ENCODE data around the gene DNAH8. TPM values are rescaled to one million over a fixed set of nuclear protein-coding genes. Genes with fewer than 3 reads are reported as not detected.

Gene DNAH8
- total RNA-seq, 3 donors from 2014 or later (not counting 1 experiment from before 2014, with no cell fraction given): 0.10 TPM; not detected in 2

DNA sequence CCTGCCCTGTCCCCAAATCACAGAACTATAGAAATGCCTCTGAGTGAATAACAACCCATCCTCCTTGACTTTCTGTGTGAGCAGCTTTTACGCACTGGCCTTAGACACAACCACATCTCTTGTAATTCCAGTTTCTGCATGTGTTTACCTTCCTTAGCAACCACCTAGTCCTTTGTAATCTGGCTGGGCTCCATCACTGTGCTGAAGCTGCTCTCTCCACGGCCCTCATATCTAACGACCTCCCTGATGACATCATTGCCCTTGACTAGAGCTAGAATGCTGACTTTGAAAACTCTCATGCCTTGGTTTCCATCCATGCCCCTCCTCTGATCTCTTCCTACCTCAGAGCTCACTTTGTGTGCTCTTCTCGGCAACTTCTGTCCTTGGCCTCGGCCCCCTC, 303.0 kb downstream of the DNAH8 start:
- H3K4me3 ChIP-seq (ENCODE audit: low read length): no peak overlapping the region
- no peak for TF ChIP-seq CTCF (IDR thresholded peaks at IDR 0.05)
- no peak overlapping the region for H3K27ac ChIP-seq (ENCODE audit: low read length)
- no peaks in the 10 kb centered on the region for H3K36me3 ChIP-seq (ENCODE audit: control insufficient read depth, insufficient read depth, low read length)
- ATAC-seq (no peak), DNase-seq (no peak)
- H3K27me3 ChIP-seq (ENCODE audit: control insufficient read depth, insufficient read depth, low read length): no peaks in the 10 kb centered on the region
- H3K9me3 ChIP-seq (ENCODE audit: control insufficient read depth, insufficient read depth, low read length): no peaks in the 10 kb centered on the region
- Mint-ChIP-seq H3K27ac (no peak overlapping the region), H3K9me3 (no peaks in the 10 kb centered on the region), H3K27me3 (ENCODE audit: low read depth in 2 of 2) (peaks cover 13 to 19% of the 10 kb centered on the region in 2 donors), H3K36me3 (no peaks in the 10 kb centered on the region), H3K4me1 (no peaks in the 10 kb centered on the region), H3K4me3 (no peak overlapping the region)
- 77% methylated on average over 5 of the region's 5 CpGs for WGBS (ENCODE audit: insufficient coverage)
- intact Hi-C loops (cut with micrococcal nuclease): no loop called here
- H3K4me1 ChIP-seq (ENCODE audit: control insufficient read depth, insufficient read depth, low read length): no peaks in the 10 kb centered on the region

DNA sequence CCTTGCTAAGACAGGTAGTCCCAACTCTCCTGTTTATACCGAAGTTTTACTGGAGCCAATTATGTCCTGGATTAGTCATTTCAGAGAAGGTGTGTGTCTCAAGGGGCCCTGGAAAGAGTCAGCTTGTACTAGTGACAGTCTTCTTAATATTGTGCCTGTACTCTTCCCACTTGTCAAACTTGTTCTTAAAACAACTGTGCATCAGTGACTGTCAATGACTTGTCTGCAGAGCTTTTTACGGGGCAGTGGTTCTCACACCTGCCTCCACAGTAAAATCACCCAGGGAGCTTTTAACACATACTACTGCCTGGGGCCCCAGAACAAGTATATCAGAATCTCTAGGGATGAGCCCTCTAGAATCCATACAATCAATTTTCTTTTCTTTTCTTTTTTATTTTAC, 305.0 kb downstream of the DNAH8 start:
- intact Hi-C loops (cut with micrococcal nuclease): no loop called here
- no peak overlapping the region for H3K27ac ChIP-seq (ENCODE audit: low read length)
- Mint-ChIP-seq H3K9me3 (no peaks in the 10 kb centered on the region), H3K36me3 (no peaks in the 10 kb centered on the region), H3K27me3 (ENCODE audit: low read depth in 2 of 2) (peaks cover 2% of the 10 kb centered on the region in 2 donors), H3K4me1 (no peaks in the 10 kb centered on the region), H3K27ac (no peak overlapping the region), H3K4me3 (no peak overlapping the region)
- no peak for TF ChIP-seq CTCF (IDR thresholded peaks at IDR 0.05)
- no peak overlapping the region for H3K4me3 ChIP-seq (ENCODE audit: low read length)
- 81% methylated on average over 2 of the region's 2 CpGs for WGBS (ENCODE audit: insufficient coverage)
- H3K27me3 ChIP-seq (ENCODE audit: control insufficient read depth, insufficient read depth, low read length): no peaks in the 10 kb centered on the region
- DNase-seq (no peak), ATAC-seq (no peak)
- H3K36me3 ChIP-seq (ENCODE audit: control insufficient read depth, insufficient read depth, low read length): no peaks in the 10 kb centered on the region
- no peaks in the 10 kb centered on the region for H3K9me3 ChIP-seq (ENCODE audit: control insufficient read depth, insufficient read depth, low read length)
- no peaks in the 10 kb centered on the region for H3K4me1 ChIP-seq (ENCODE audit: control insufficient read depth, insufficient read depth, low read length)

DNA sequence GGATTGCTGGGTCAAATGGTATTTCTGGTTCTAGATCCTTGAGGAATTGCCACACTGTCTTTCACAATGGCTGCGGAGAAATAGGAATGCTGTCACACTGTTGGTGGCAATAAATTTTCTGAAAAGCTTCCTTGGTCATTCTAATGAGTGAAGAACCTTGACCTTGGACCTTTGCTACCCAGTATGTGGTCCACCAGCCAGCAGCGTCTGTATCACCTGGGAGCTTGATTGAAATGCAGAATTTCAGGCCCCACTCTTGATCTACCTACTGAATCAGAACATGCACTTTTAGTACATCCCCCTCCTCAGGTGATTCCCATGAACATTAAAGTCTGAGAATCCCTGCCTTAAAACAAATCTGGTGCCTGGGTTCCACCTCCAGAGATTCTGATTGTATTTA, 305.9 kb downstream of the DNAH8 start:
- DNase-seq: no peak
- Histone ChIP-seq H3K27ac (ENCODE audit: low read length) (no peak overlapping the region), H3K4me3 (ENCODE audit: low read length) (no peak overlapping the region), H3K36me3 (ENCODE audit: control insufficient read depth, insufficient read depth, low read length) (no peaks in the 10 kb centered on the region), H3K27me3 (ENCODE audit: control insufficient read depth, insufficient read depth, low read length) (no peaks in the 10 kb centered on the region), H3K4me1 (ENCODE audit: control insufficient read depth, insufficient read depth, low read length) (no peaks in the 10 kb centered on the region), H3K9me3 (ENCODE audit: control insufficient read depth, insufficient read depth, low read length) (no peaks in the 10 kb centered on the region)
- H3K27ac Mint-ChIP-seq: no peak overlapping the region
- 88% methylated on average over 2 of the region's 2 CpGs for WGBS (ENCODE audit: insufficient coverage)
- H3K4me3 Mint-ChIP-seq: no peak overlapping the region
- no peaks in the 10 kb centered on the region for H3K36me3 Mint-ChIP-seq
- H3K4me1 Mint-ChIP-seq: no peaks in the 10 kb centered on the region
- intact Hi-C loops (cut with micrococcal nuclease): no loop called here
- peaks cover 6 to 11% of the 10 kb centered on the region in 2 donors for H3K27me3 Mint-ChIP-seq (ENCODE audit: low read depth in 2 of 2)
- H3K9me3 Mint-ChIP-seq: no peaks in the 10 kb centered on the region
- ATAC-seq: no peak
- no peak for TF ChIP-seq CTCF (IDR thresholded peaks at IDR 0.05)

DNA sequence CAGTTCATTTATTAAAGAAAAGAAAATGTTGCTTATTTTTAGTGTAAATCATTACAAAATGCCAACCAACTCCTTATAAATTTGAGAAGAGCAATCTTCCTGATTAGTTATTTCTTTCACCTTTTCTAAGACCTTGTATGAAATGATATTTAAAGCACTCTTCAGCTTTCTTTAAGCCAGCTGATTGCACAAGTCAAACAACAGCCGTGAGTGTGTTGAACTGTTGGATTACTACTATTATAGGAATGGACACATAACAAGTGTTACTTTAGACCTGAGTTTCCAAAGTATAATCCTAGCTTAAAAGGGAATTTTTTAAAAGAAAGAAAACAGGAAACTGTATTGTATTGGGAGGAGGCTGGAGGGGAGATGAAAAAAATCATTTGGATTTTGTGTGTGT, 306.7 kb downstream of the DNAH8 start:
- H3K27ac Mint-ChIP-seq: no peak overlapping the region
- H3K4me1 ChIP-seq (ENCODE audit: control insufficient read depth, insufficient read depth, low read length): no peaks in the 10 kb centered on the region
- intact Hi-C loops (cut with micrococcal nuclease): no loop called here
- no peaks in the 10 kb centered on the region for H3K9me3 ChIP-seq (ENCODE audit: control insufficient read depth, insufficient read depth, low read length)
- H3K27ac ChIP-seq (ENCODE audit: low read length): no peak overlapping the region
- TF ChIP-seq CTCF (IDR thresholded peaks at IDR 0.05): no peak
- no peaks in the 10 kb centered on the region for H3K36me3 ChIP-seq (ENCODE audit: control insufficient read depth, insufficient read depth, low read length)
- ATAC-seq (no peak), DNase-seq (no peak)
- H3K27me3 ChIP-seq (ENCODE audit: control insufficient read depth, insufficient read depth, low read length): no peaks in the 10 kb centered on the region
- no peaks in the 10 kb centered on the region for H3K36me3 Mint-ChIP-seq
- H3K4me3 ChIP-seq (ENCODE audit: low read length): no peak overlapping the region
- no peak overlapping the region for H3K4me3 Mint-ChIP-seq
- peaks cover 6 to 12% of the 10 kb centered on the region in 2 donors for H3K27me3 Mint-ChIP-seq (ENCODE audit: low read depth in 2 of 2)
- H3K9me3 Mint-ChIP-seq: no peaks in the 10 kb centered on the region
- H3K4me1 Mint-ChIP-seq: no peaks in the 10 kb centered on the region
- WGBS (ENCODE audit: insufficient coverage): no CpG with 5 or more reads among the region's 1 CpG
